NCI-H524 (cell line): ENCODE data around the gene ABHD4.
"Not testable (repeated sequence)": the region's sequence is repeated elsewhere in the genome, so short reads cannot be mapped to it uniquely, and the experiment has no call there.

ENCODE experiments used
- DNase-seq, 2 experiments: peaks; one replicate each; lab custom pipeline; 2025; lab: John Stamatoyannopoulos, UW

Gene ABHD4

GRCh38 chr14:22561661-22562579 is 36.2 kb upstream of the ABHD4 start:
- DNase-seq = no peak

- no peak for DNase-seq
Measured at GRCh38 chr14:22563987-22564386, 34.1 kb upstream of the ABHD4 start.

- DNase-seq = no peak
Measured at GRCh38 chr14:22564463-22564862, 33.6 kb upstream of the ABHD4 start.

GRCh38 chr14:22565391-22565945 is 32.6 kb upstream of the ABHD4 start:
- DNase-seq = no peak

- DNase-seq = not testable (repeated sequence)
Measured at GRCh38 chr14:22566266-22566665, 31.8 kb upstream of the ABHD4 start.

GRCh38 chr14:22566845-22567244 is 31.3 kb upstream of the ABHD4 start:
- DNase-seq = no peak

GRCh38 chr14:22567437-22567836 is 30.7 kb upstream of the ABHD4 start:
- DNase-seq = peak; percentile 29 to 76

GRCh38 chr14:22569106-22569736 is 28.9 kb upstream of the ABHD4 start:
- no peak for DNase-seq

- no peak for DNase-seq
Measured at GRCh38 chr14:22569737-22570131, 28.4 kb upstream of the ABHD4 start.

- DNase-seq = peak; percentile 95 to 98
Measured at GRCh38 chr14:22570132-22570949, 27.8 kb upstream of the ABHD4 start.

- DNase-seq = no peak
Measured at GRCh38 chr14:22572562-22573058, 25.5 kb upstream of the ABHD4 start.

GRCh38 chr14:22573804-22574203 is 24.3 kb upstream of the ABHD4 start:
- DNase-seq = no peak

- no peak for DNase-seq
Measured at GRCh38 chr14:22577334-22577908, 20.7 kb upstream of the ABHD4 start.

GRCh38 chr14:22579236-22579635 is 18.9 kb upstream of the ABHD4 start:
- DNase-seq = no peak

- DNase-seq = no peak
Measured at GRCh38 chr14:22579881-22580280, 18.2 kb upstream of the ABHD4 start.

GRCh38 chr14:22580625-22581024 is 17.5 kb upstream of the ABHD4 start:
- no peak for DNase-seq

- no peak for DNase-seq
Measured at GRCh38 chr14:22583994-22584393, 14.1 kb upstream of the ABHD4 start.

- DNase-seq = no peak
Measured at GRCh38 chr14:22587247-22587646, 10.9 kb upstream of the ABHD4 start.

- DNase-seq = not testable (repeated sequence)
Measured at GRCh38 chr14:22587677-22588422, 10.2 kb upstream of the ABHD4 start.

- DNase-seq = no peak
Measured at GRCh38 chr14:22588526-22589095, 9.5 kb upstream of the ABHD4 start.
